ENCODE results near the gene UPF3A. TPM values are rescaled to one million over a fixed set of nuclear protein-coding genes. Genes with fewer than 3 reads are reported as not detected.

The UPF3A gene
- total and polyA plus RNA-seq, 9 of the 15 experiments (the other 6 are each of a cell fraction or from before 2014, with no cell fraction given): 15.6 to 76.5 (median 40.9) TPM

DNA sequence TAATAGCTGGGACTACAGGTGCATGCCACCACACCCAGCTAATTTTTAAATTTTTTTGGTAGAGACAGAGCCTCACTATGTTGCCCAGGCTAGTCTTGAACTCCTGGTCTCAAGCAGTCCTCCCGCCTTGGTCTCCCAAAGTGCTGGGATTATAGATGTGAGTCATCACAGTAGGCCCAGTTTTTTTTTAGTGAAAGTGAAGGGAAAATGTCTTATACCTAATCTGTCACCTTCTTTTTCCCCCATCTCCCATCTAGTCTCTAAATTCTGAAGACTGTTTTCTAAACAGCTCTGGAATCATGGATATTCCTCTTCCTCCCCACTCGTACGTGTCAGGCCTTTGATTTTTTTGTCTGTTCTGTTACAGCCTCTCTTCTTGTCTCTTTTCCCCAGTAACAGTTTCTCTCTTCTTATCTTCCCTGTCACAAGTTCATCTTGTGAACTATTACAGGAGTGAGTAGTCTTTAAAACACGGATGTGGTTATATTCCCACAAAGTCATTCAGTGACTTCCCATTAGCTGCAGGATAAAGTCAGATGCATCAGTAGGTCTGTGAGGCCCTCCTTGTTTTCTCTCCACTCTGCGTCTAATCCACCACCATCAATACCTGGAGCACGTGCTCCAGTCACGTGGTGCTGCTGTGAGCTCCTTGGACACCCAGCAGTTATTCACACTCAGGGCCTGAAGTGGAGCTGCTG lies 43.8 kb upstream of the UPF3A start (continued):
- TF ChIP-seq, protein P1, sequence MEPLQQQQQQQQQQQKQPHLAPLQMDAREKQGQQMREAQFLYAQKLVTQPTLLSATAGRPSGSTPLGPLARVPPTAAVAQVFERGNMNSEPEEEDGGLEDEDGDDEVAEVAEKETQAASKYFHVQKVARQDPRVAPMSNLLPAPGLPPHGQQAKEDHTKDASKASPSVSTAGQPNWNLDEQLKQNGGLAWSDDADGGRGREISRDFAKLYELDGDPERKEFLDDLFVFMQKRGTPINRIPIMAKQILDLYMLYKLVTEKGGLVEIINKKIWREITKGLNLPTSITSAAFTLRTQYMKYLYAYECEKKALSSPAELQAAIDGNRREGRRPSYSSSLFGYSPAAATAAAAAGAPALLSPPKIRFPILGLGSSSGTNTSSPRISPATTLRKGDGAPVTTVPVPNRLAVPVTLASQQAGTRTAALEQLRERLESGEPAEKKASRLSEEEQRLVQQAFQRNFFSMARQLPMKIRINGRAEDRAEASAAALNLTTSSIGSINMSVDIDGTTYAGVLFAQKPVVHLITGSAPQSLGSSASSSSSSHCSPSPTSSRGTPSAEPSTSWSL (CRISPR knock-in tag; IDR thresholded peaks at IDR 0.05; ENCODE audit: borderline replicate concordance): no peak
- no peak for TF ChIP-seq TSC22D4 (tag; IDR thresholded peaks at IDR 0.05)
- TF ChIP-seq, protein P2, sequence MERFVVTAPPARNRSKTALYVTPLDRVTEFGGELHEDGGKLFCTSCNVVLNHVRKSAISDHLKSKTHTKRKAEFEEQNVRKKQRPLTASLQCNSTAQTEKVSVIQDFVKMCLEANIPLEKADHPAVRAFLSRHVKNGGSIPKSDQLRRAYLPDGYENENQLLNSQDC (CRISPR knock-in tag; IDR thresholded peaks at IDR 0.05): no peak
- TF ChIP-seq BDP1 (IDR thresholded peaks at IDR 0.05; ENCODE audit: insufficient read depth, insufficient read length): no peak
- no peak for TF ChIP-seq ZNF717 (CRISPR knock-in tag; IDR thresholded peaks at IDR 0.05)
- TF ChIP-seq GTF2E2 (tag; IDR thresholded peaks at IDR 0.05): no peak
- TF ChIP-seq ZNF143 (CRISPR knock-in tag; IDR thresholded peaks at IDR 0.05): no peak
- TF ChIP-seq, protein P3, sequence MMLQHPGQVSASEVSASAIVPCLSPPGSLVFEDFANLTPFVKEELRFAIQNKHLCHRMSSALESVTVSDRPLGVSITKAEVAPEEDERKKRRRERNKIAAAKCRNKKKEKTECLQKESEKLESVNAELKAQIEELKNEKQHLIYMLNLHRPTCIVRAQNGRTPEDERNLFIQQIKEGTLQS (IDR thresholded peaks at IDR 0.05): peak; percentile 67
- TF ChIP-seq, protein P3 (CRISPR knock-in tag; conservative IDR thresholded peaks at IDR 0.05): no peak
- no peak for TF ChIP-seq ZNF253 (CRISPR knock-in tag; conservative IDR thresholded peaks at IDR 0.05)
- no peak for TF ChIP-seq MIER1 (IDR thresholded peaks at IDR 0.05; ENCODE audit: low read depth)
- no peak for TF ChIP-seq RERE (CRISPR knock-in tag; IDR thresholded peaks at IDR 0.05; ENCODE audit: borderline replicate concordance)
- no peak for TF ChIP-seq BACH1 (tag; IDR thresholded peaks at IDR 0.05)
- no peak for TF ChIP-seq HOXB6 (CRISPR knock-in tag; IDR thresholded peaks at IDR 0.05; ENCODE audit: borderline replicate concordance)
- no peak for TF ChIP-seq RHOXF2B (CRISPR knock-in tag; conservative IDR thresholded peaks at IDR 0.05)
- peak in 1 of 2 experiments; percentile 68; a peak in 2 of 4 replicates for TF ChIP-seq TEAD1 (CRISPR knock-in tag; IDR thresholded peaks at IDR 0.05)
- TF ChIP-seq TCF15 (CRISPR knock-in tag; IDR thresholded peaks at IDR 0.05): no peak
- TF ChIP-seq, protein P4, sequence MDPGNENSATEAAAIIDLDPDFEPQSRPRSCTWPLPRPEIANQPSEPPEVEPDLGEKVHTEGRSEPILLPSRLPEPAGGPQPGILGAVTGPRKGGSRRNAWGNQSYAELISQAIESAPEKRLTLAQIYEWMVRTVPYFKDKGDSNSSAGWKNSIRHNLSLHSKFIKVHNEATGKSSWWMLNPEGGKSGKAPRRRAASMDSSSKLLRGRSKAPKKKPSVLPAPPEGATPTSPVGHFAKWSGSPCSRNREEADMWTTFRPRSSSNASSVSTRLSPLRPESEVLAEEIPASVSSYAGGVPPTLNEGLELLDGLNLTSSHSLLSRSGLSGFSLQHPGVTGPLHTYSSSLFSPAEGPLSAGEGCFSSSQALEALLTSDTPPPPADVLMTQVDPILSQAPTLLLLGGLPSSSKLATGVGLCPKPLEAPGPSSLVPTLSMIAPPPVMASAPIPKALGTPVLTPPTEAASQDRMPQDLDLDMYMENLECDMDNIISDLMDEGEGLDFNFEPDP (CRISPR knock-in tag; IDR thresholded peaks at IDR 0.05): no peak

Measured in K562 (cell line).